ENCODE data around the gene LRRC74A.
"Not testable (repeated sequence)": the region's sequence is repeated elsewhere in the genome, so short reads cannot be mapped to it uniquely, and the experiment has no call there.

DNA sequence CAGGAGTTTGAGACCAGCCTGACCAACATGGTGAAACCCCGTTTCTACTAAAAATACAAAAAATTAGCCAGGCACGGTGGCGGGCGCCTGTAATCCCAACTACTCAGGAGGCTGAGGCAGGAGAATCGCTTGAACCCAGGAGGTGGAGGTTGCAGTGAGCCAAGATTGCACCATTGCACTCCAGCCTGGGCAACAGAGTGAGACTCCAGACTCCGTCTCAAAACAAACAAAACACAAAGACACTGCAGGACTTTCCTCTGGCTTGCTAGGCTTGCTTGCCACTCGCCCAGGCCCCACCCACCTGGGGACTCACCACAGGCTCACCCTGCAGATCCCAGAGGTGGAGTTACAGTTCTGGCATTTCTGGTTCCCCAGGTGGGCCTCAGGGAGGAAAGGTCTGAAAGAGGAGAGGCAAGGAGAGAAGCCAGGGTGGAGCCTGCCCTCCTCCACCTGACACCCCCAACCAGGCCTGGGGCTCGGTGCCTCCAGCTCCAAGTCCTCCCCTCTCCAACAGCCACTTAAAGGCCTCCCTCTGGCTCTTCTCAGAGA is 88.4 kb downstream of the LRRC74A start:
- TF ChIP-seq, protein P1, sequence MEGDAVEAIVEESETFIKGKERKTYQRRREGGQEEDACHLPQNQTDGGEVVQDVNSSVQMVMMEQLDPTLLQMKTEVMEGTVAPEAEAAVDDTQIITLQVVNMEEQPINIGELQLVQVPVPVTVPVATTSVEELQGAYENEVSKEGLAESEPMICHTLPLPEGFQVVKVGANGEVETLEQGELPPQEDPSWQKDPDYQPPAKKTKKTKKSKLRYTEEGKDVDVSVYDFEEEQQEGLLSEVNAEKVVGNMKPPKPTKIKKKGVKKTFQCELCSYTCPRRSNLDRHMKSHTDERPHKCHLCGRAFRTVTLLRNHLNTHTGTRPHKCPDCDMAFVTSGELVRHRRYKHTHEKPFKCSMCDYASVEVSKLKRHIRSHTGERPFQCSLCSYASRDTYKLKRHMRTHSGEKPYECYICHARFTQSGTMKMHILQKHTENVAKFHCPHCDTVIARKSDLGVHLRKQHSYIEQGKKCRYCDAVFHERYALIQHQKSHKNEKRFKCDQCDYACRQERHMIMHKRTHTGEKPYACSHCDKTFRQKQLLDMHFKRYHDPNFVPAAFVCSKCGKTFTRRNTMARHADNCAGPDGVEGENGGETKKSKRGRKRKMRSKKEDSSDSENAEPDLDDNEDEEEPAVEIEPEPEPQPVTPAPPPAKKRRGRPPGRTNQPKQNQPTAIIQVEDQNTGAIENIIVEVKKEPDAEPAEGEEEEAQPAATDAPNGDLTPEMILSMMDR (IDR thresholded peaks at IDR 0.05): not testable (repeated sequence)
- TF ChIP-seq POLR2A (IDR thresholded peaks at IDR 0.05): not testable (repeated sequence)

Measured in body of pancreas (tissue), 4 donors.